Dedifferentiated amniotic fluid mesenchymal stem cell (primary cell): Measurements from ENCODE around the gene ARHGAP26.

ENCODE experiments used
- DNase-seq: peaks from one replicate; pipeline ENCODE4 v3.0.0-alpha.2; 2016; ENCODE audit errors: extremely low spot score

The ARHGAP26 gene

DNA sequence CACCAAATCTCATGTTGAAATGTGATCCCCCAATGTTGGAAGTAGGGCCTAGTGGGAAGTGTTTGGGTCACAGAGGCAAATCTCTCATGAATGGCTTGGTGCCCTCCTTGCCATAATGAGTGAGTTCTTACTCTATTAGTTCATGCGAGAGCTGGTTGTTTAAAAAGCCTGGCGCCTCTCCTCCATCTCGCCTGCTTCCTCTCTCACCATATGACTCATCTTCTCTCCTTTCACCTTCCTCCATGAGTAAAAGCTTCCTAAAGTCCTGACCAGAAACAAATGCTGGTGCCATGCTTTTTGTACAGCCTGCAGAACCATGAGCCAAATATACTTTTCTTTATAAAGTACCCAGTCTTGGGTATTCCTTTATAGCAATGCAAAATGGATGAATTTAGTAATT is 20.9 kb upstream of the ARHGAP26 start:
- DNase-seq = no peak

DNA sequence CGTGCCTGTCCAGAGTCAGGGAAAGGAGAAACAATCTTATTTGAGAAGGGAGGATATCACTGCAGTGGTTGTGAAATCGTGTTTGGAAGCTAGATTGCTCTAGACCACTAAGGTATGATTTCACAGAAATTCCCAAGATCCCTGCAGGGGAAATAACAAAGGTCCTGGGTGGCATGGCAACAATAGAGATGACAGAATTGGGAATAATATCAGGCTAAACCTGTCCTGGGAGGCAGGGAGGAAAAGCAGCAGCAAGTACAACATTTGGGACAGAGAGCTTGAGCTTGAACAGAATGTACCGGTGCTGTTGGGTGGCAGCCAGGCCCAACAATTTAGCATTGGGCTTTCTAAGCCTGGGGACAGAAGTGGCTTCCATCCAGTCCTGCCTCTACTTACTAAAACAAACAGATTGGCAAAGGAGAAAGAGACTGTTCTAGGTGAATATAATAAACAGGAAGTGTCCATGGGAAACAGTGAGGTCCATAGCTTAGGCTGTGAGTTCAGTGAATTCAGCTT is 17.0 kb upstream of the ARHGAP26 start:
- no peak for DNase-seq

DNA sequence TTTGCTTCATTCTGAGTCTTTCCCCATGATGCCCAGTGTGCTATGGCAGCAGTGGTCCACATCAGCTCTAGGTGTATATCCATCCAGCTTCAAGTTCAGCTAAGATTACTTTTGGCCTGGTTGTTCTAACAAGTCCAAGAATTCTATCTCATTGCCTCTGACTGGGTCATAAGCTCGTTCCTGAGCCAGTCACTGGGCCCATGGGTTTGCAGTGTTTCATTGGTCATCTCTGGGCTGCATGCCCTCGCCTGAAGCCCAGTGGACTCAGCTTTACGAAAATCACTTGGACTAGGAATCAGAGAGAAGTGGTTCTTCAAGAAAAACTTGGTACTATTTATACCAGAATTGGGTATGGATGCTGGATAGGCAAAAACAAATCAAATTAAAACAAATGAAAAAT is 16.1 kb upstream of the ARHGAP26 start:
- no peak for DNase-seq

DNA sequence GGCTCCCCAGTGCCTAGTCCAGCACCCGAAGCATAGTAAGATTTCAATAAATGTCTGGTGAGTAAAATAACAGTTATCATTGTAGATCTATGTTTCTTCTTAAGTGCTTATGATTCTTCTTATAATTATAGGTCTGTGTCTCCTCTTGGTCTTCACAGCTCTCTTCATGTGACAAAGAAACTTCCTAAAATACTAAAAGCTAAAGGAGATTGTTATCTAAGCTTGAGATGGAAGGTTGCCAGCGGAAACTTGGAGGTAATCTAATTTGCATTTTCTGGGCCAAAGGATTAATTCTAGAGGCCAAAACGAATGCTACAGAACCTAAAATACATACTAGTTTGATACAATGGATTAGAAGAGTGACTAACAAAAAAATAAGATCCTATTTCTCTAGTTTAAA is 13.6 kb upstream of the ARHGAP26 start:
- DNase-seq = no peak

DNA sequence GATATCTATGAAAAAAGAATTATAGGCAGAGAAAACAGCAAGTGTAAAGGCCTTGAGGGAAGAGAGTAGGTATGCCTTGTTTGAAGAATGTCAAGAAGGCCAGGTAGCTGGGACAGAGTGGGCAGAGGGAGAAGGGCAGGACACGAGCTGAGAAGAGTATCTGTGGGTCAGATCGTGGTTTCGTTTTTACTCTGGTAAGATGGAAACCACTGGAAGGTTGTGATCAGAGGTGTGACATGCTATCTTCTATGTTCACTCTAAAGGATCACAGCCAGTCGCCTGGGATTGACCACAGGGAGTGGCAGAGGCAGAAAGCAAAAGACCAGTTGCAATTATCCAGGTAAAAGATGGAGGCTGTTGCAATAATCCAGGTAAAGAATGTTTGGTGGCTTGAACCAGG is 12.6 kb upstream of the ARHGAP26 start:
- DNase-seq = no peak

DNA sequence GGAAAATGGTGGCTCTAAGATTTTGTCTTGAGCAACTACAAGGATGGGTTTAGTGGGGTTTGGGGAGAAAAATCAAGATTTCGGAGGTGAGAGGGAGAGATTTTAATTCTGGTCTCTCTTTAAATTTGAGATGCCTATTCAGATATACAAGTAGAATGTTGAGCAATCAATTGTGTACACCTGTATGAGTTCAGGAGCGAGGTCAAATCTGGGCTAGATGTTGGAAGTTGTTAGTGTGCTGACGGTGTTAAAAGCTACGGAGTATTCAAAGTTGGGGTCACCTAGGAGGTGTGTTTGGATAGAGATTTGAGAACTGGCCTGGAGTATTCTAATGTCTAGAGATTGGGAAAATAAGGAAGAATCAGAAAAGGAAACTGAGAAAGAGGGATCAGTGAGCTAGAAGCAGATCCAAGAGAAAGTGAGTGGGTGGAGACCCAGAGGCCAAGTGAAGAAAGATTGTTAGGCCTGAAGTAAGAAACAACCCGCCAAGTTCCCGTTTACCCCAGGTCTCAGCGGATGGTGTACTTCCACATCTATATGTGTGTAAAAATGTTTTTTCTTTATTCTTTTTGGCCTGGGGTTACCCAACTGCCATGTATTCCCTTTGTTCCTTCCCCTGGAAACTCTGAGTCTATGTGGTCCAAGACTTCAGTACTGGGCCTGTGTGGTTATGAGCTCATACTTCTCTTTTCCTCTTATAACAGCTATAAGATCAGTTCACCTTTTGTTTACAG is 11.9 kb upstream of the ARHGAP26 start:
- no peak for DNase-seq

DNA sequence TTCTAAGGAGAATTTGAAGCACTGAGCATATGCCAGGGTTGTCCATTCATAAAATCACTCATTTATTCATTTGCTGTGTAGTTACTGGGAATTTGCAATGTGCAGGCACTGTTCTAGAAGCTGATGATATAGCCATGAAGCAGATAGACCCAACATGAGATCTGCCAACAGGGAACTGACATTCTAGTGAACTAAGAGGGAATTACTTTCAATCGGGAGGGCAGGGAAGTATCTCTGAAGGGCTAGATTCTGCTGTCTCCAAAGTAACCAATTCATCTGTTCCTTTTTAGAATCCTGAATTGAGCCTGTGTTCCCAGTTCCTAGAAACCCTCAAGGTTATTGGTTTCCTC is 11.4 kb upstream of the ARHGAP26 start:
- no peak for DNase-seq

DNA sequence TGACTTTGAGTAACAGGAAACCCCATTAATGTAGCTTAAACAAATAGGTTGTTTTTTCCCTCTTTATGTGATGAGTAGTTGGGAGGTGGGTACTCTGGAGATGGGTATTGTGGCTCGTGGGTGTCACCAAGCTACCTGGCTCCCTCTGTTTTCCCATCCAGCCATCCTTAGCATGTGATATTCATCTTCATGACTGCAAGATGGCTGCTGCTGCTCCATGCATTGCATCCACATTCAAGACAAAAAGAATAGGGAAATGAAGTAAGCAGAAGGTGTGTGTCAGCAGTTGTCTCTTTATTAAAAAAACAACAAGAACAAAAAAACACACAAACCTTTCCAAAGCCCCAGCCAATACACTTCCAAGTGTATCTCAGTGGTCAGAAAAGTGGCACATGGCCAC is 6.5 kb upstream of the ARHGAP26 start:
- DNase-seq = no peak

DNA sequence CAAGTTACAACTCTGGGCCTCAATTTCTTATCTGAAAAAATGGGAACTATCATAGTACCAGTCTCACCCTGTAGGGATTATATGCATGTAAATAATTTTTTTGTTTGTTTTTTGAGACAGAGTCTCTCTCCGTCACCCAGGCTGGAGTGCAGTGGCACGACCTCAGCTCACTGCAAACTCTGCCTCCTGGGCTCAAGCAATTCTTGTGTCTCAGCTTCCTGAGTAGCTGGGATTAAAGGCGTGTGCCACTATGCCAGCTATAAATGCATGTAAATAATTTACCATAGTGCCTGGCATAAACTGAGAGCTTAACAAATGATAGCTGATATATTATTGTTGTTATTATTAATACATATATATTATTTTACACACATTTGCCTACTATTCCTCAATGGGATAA is 3.0 kb upstream of the ARHGAP26 start:
- DNase-seq = no peak

DNA sequence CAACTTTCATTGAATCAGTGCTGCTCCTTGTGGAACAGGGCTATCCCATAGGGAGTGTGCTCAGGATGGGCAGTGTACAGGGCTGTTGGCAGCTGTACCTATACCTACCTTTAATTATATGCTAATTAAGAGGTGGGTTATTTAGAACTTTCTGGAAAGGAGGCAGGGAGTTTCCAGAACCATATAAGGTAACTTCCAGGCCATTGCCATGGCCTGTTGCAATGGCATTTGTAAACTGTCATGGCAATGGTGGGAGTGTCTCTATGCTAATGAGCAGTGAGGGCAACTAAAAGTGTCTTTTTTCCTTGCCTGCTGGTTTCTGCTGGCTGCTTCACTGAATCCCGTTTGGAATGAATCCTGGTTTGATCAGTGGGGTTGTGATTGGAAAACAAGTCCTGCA is 2.3 kb upstream of the ARHGAP26 start:
- DNase-seq = no peak

DNA sequence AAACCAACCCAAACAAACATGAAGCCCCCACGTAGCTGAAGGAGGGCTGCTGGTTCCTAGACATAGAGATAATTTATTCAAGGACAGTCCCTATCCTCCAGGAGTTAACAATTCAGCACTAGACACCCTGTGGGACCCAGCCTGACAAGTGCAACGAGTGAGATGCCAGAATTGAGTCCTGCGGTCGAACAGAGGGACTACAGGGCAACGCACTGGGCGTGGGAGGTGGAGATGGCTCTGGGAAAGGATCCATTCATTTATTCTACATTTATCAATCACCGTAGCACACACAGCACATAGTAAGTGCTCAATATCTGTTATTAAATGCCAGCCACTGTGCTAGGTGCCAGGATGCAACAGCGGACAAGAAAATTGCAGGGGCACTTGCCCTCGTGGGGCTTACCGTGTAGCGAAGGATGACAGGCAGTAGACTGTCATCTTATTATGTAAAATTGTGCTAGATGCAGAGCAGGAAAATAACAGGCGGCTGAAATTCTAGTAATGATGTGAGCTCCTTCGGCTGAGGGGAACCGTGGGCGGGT is 855 bp upstream of the ARHGAP26 start:
- DNase-seq = no peak

DNA sequence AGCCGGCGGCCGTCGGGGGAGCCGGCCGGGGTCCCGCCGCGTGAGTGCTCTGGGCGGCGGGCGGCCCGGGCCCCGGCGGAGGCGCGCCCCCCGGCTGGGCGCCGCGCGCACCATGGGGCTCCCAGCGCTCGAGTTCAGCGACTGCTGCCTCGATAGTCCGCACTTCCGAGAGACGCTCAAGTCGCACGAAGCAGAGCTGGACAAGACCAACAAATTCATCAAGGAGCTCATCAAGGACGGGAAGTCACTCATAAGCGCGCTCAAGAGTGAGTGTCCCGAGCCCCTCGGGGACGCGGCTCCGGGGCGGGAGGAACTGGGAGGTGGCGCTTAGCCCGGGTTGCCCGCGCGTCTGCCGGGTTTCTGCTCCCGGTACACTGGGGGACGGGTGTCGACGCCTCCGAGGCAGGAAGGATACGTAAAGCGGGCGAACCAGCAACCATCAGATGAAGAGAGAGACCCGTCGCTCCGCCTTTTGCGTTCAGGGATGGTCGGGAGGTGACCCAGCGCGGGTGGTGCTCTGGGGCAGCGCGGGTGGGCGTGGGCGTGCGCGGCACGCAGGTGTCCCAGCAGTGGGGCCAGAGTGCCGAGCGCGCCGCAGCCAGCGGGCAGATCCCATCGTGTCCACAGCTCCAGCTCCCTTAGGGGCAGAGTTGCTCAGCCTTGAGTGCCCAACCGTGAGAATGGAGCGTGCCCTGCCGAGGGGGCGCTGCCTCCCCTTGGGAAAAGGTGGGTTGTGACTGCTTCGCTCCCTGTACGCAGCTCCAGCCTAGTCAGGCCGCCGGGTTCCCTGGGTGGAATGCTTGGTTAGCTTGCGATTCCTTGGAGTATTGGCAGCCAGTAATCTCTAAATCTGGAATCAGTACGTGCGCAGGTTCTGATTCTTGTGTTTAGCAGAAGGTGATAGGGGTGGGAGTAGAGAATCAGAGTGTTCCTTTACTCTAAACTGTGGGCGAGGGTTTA is 753 bp downstream of the ARHGAP26 start:
- DNase-seq = no peak

DNA sequence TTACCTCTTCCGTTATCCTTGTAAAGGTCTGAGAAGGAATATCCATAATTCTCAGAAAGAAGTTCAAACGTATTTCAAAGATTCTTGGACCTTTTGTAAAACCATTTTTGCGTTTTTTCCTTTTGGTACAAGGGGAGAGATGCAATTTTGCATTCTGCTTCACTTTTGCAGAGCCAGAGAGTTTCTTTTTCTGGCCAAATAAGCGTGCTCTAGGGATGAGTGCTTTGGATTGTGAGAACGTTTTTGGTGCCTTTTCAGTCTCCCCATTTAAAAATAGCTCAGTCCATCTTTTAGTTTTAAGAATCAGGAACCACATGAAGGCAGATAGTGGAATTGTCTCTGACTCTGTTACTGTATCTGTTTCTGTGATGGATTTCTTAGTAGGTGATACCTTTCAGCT is 1.5 kb downstream of the ARHGAP26 start:
- DNase-seq = no peak

DNA sequence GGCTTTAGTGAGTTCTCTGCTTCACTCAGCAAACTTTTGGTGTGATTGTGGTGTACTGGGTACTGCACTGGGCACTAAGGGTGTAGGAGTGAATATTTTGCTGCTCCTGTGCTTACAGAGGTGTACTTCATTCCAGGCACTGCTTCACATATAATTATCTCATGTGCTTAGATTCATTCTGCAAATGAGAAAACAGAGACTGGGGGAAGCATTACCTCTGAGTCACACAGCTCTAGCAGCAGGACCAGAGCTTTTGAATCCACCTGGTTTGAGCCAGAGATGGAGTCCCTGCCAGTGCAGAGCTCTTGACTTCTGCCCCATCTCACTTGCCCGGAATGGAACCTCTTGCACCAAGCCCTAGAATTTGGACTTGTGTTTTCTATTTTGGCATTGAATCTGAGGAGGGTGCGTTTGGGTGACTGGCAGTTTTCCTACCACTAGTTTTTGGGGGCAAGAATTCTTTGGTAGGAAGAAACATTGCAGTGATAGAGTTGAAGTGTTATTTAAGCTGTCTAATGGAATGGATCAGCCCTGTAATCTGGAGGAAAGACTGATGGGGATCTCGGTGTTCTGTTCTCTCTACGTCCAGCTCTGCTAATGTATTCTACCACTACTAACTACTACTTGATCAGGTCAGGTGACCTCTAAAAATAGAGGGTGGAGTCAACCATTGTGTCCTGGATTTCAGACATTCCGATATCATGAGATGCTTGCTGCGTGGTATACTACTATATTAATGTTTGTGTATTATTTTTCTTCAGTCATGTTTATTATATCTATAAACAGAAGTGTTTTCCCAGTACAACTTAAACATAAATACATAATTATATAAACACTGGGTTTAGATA is 2.5 kb downstream of the ARHGAP26 start:
- DNase-seq = no peak

DNA sequence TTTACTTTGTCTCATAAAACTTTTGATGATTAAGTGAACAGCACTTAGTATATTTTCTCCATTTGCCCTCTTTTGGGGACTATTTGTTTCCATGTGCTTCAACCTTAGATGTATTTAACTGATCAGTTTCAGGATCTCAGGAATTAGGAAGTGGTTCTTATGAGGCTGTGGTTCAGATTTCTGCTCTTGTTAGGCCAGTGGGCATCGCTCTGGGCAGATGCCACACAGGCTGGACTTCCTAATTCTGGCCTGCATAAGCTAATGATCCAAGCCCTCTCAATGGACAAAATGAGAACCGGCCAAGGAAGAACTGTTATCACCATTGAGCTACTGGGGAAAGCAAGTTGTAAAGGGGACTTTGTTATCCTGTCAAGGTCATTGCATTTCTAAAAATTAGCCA is 6.9 kb downstream of the ARHGAP26 start:
- DNase-seq = no peak

DNA sequence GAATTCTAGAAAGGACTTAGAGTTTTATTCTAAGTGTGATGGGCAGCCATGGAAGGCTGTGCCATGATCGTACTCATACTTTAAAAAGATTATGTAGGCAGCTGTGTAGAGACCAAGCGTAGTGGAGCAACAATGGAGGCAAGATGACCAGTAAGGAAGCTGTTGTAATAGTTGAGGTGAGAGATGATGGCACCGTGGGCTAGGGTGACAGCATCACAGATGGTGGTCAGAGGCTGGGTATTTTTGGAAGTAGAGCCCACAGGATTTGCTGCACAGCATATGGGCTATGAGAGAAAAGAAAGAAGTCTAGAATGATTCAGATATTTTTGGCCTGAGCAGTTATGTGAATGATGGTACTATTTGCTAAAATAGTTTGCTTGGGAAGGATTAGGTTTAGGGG is 7.7 kb downstream of the ARHGAP26 start:
- no peak for DNase-seq

DNA sequence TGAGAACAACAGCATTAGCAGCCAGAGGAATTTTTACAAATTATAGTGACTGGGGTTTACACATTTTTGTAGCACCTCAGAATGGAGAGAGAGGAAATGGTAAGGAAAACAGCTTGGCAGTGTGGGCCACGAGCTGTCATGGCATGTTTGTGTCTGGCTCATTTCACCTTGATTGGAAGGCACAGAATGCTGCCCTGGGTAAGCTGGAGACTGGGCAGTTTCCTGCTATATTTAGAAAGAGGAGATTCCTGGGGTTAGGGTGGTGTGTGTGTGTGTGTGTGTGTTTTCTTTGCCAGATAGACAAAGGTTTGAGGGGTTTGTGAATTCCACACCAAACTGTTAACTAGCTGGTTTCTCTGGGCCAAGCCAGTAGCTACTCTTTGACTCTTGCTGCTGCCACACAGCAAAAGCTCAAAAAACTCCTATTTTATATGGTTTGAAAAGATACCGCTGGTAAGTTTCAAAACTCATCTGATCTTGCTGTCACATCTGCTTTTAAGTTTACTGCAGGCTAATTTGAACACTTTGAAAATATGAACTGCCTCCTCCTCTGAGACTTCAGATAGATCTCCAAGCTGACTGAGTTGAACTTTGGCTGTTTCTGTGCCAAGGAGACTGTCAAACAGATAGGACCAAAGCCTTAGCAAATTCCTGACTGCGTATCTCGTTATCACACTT is 9.1 kb downstream of the ARHGAP26 start:
- DNase-seq = no peak

DNA sequence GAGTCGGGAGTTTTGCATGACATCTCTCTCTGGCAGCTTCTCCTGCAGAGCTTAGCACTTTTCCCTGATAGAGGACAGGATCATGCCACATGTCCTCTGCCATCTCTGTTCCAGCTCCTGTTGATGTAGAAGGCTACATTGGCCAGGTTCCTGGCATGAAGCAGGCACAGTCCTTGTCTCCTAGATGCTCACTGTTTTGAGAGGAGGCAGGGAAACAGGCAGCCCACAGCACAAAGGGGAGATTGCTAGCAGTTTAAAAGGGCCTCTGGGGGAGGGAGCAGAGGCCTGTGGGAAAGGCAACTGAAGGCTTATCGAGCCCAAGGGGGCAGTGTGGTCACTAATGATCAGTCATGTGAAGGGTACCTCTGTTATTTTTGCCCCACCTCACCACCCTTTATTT is 10.7 kb downstream of the ARHGAP26 start:
- DNase-seq = no peak

DNA sequence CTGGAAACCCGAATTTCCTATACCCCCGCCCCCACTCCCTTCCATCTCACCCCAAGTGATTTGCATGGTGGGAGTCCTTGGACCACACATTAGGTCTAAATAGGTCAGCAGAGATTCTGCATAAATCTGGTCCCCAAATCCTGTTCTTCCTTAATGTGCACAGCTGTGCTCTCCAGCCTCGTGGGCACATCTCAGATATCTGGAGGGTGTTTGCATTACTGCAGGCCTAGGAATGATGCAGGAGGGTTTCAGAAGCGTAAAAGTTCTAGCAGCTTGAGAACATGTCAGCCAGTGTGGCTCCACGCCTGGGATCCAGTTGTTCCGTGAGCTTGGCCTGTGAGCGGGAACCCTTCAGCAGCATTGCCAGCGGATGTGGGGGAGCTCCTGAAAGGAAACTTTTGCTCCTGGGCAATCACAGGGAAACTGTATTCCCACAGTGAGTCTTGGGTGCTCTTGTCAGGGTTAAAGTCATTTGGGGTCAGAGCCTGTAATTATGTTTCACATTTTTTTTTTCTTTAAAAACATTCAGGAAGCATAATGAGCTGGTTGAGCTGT is 12.9 kb downstream of the ARHGAP26 start:
- no peak for DNase-seq

DNA sequence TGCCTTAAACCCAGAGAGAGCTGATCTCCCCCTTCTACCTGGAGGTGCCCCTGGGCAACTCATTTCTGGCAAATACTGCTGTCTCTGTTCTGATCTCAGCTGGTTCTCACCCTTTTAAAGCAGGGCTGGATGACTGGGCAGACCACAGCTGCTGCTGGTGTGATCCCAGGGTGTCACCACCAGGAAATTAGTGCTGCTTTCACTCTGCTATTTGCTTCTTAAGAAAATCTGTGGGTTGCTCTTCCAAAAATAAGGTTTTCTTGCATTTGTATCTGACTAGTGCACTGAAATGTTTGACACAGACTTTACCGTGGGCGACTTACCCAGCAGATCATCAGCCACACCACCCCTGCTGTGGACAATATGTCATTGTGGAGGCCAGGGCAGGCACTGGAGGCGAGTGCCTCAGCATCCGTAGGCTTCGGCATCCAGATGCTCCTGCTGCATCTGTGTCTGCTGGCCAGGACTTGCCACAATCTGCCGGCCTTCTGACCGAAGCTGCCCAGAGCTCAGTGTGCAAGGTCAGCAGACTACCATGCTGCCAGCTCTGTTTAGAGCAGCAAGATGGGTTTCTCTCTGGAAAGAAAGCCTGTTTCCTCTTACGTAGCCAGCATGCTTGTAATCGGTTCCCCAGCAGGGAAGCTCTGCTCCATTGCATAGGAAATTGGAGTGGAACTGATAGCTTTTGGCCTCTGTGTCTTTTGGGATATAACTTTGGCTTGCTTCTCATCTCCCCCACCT is 13.6 kb downstream of the ARHGAP26 start:
- no peak for DNase-seq
